Endothelial cell of umbilical vein (primary cell): ENCODE data around the gene OR6C76. TPM values are rescaled to one million over a fixed set of nuclear protein-coding genes. Genes with fewer than 3 reads are reported as not detected.
"Not testable (repeated sequence)": the region's sequence is repeated elsewhere in the genome, so short reads cannot be mapped to it uniquely, and the experiment has no call there.

ENCODE experiments used
- BruUV-seq: library from RNA; stranded (reverse); fragments of 400-500 nt; replicated peaks from 2 replicates; lab custom pipeline; 2021; lab: Mats Ljungman, UMichigan
- CTCF ChIA-PET: fragments of 300-600, 350-600 bp; sonication (Branson Sonifier 250); formaldehyde crosslinking; loops from one replicate; lab custom pipeline; 2021; ENCODE audit warnings: antibody characterized with exemption, inconsistent platforms; lab: Charles Lee
- POLR2A ChIA-PET: fragments of 300-600, 350-600 bp; sonication (Branson Sonifier 250); formaldehyde crosslinking; loops from one replicate; lab custom pipeline; 2021; ENCODE audit warnings: antibody characterized with exemption, inconsistent platforms; lab: Charles Lee
- DNase-seq: peaks from one replicate; pipeline ENCODE4 v3.0.0-alpha.2; 2011; ENCODE audit warnings: low read depth, low spot score
- FAIRE-seq: peaks from 2 replicates; lab custom pipeline; 2011; peaks lifted over from hg19 to GRCh38; lab: Jason Lieb, UNC
- H2AFZ ChIP-seq: 2 replicates; pipeline ENCODE4 v1.6.0; 2012; ENCODE audit warnings: low read depth, low read length, control low read depth, inconsistent platforms
- H3K27ac ChIP-seq: 2 replicates; pipeline ENCODE4 v1.5.1; 2011; ENCODE audit warnings: low read depth, mild to moderate bottlenecking, control low read depth, low read length, moderate library complexity; ENCODE audit not compliant: insufficient read depth
- H3K27me3 ChIP-seq, 2 experiments: 2 replicates each; pipeline versions ENCODE4 v1.6.0 to v1.6.1; 2011; ENCODE audit warnings: low read length in 2 of 2, mixed read lengths in 1 of 2; ENCODE audit not compliant: control insufficient read depth in 2 of 2, insufficient read depth in 2 of 2
- H3K36me3 ChIP-seq, 2 experiments: 2 replicates in 1 of 2; 3 replicates in 1 of 2; pipeline ENCODE4 v1.5.1; 2011; ENCODE audit warnings: low read length in 2 of 2, mild to moderate bottlenecking in 1 of 2, moderate library complexity in 1 of 2; ENCODE audit not compliant: control insufficient read depth in 2 of 2, insufficient read depth in 2 of 2; ENCODE audit errors: extremely low read depth in 1 of 2
- H3K4me1 ChIP-seq: 3 replicates; pipeline ENCODE4 v1.5.1; 2011; ENCODE audit warnings: mild to moderate bottlenecking, low read length; ENCODE audit not compliant: control insufficient read depth, insufficient read depth; ENCODE audit errors: extremely low read depth
- H3K4me2 ChIP-seq: 2 replicates; pipeline ENCODE4 v1.6.1; 2011; ENCODE audit warnings: low read length, control low read depth, mixed read lengths; ENCODE audit not compliant: insufficient read depth
- H3K4me3 ChIP-seq, 3 experiments: fragments of 200-600 bp in 1 of 3; sonication (generic), shearing (Covaris generic) in 1 of 3; replicated peaks in 1 of 3; 2 replicates each; pipeline ENCODE4 v1.5.1; 2011 to 2016; ENCODE audit warnings: control low read depth in 3 of 3, low read length in 3 of 3, mild to moderate bottlenecking in 2 of 3, inconsistent platforms in 1 of 3, low read depth in 1 of 3, moderate library complexity in 1 of 3; ENCODE audit not compliant: insufficient read depth in 1 of 3
- H3K79me2 ChIP-seq: 2 replicates; pipeline ENCODE4 v1.6.0; 2012; ENCODE audit warnings: low read length, inconsistent platforms; ENCODE audit not compliant: control insufficient read depth, insufficient read depth
- H3K9ac ChIP-seq: replicated peaks from 2 replicates; pipeline ENCODE3; 2011; ENCODE audit warnings: low read length, control low read depth; ENCODE audit not compliant: insufficient read depth; ENCODE audit errors: extremely low read depth
- H3K9me1 ChIP-seq: replicated peaks from 3 replicates; pipeline ENCODE4 v1.6.0; 2011; ENCODE audit warnings: mild to moderate bottlenecking, low read length; ENCODE audit not compliant: control insufficient read depth, insufficient read depth; ENCODE audit errors: extremely low read depth
- H3K9me3 ChIP-seq: replicated peaks from 2 replicates; pipeline ENCODE4 v1.5.1; 2012; ENCODE audit warnings: low read length, inconsistent platforms; ENCODE audit not compliant: control insufficient read depth, insufficient read depth
- H4K20me1 ChIP-seq: replicated peaks from 2 replicates; pipeline ENCODE3; 2011; ENCODE audit warnings: mild to moderate bottlenecking, low read length; ENCODE audit not compliant: control insufficient read depth, insufficient read depth; ENCODE audit errors: extremely low read depth
- dilution Hi-C: fragments of 300-500 bp; cut with MboI; formaldehyde crosslinking; loops from one replicate; pipeline ENCODE4 v1.15.0; 2019; ENCODE audit warnings: low sequenced_read_pairs; ENCODE audit not compliant: extremely low pct_ligation_motif_present
- intact Hi-C: fragments of 100-400 bp; cut with micrococcal nuclease; formaldehyde crosslinking; loops from one replicate; pipeline ENCODE4 v1.10.0; 2022
- polyA plus RNA-seq, 4 experiments: library from polyadenylated mRNA; depleted of rRNA in 3 of 4; stranded (reverse) in 3 of 4; unstranded in 1 of 4; fragments of >200 nt; gene quantifications; 2 replicates each; pipeline versions ENCODE4 v1.2.1 to v1.2.3, GENCODE V29; 2011 to 2012; ENCODE audit warnings: missing spikeins in 1 of 4
- total RNA-seq: library from RNA; stranded (reverse); gene quantifications from 2 replicates; pipeline ENCODE4 v1.2.3, GENCODE V29; 2021

OR6C76 gene
- total and polyA plus RNA-seq, 2 donors (not counting 3 experiments of a cell fraction or from before 2014, with no cell fraction given) = not detected

DNA sequence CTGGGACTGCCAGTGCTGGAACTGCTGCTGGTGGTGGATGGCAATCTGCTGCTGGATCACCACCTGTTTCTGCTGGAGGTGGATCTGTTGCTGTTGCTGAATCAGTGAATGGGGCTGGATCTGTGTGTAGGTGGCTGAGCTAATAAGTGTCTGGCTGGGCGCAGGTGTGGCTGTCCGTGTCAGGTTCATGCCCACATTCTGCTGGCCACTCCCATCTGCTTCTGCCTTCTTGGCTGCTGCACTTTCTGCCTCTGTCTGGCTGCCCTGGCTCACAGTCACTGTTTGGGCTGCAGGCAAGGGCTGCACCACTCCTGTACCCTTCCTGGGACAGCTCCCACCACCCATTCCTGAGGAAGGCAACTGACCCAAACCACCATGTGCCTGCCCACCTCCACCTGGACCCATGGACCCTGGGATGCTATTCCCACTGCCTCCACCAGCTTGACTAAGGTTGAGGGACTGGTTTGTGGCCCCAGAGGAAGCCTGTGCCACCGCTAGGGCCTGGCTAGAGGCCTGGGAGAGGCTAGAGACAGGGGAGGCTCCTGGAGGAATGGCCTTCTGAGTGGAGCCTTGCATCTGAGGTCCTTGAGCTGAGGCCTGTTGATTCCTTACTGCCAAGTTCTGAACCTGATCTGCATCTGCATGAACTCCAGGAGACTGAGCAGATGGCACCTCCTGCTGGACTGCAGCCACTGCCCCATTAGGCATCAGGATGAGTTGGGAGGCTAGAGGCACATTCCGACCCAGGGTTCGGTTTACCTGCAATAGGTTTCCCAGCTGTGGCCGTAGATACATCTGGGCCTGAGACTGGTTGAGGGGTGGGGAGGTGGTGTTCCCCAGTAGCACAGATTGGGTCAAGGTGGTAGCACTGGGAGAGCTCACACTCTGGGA lies 12.3 kb upstream of the OR6C76 start:
- POLR2A ChIA-PET, H3K4me1 ChIP-seq, H3K9me3 ChIP-seq, dilution Hi-C loops, H2AFZ ChIP-seq, H3K27me3 ChIP-seq, intact Hi-C loops, H3K27ac ChIP-seq, H3K4me3 ChIP-seq, H3K9me1 ChIP-seq, H4K20me1 ChIP-seq, H3K36me3 ChIP-seq, H3K79me2 ChIP-seq, CTCF ChIA-PET, H3K4me2 ChIP-seq, DNase-seq, BruUV-seq, H3K9ac ChIP-seq: not testable (repeated sequence)
- peak; percentile 33 for FAIRE-seq

DNA sequence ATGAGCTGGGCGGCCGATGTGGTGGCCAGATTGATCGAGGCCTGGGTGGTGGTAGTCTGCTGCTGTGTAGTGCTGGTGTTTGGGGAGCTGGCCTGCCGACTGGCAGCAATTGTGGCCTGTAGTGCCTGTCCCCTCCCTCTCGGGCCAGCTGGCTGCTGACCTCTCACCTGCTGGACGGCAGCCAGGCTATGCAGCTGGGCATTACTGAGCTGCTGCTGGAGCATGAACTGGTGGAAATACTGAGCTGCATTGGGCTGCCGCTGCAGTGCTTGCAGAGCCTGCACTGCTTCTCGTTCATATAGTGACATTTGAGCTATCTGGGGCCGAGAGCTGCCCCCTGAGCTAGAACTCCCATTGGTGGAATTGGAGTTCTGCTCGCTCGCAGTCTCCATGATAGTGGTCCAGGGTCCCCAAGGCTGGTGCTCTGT lies 11.6 kb upstream of the OR6C76 start:
- H3K4me3 ChIP-seq, H3K9me1 ChIP-seq, intact Hi-C loops, BruUV-seq, H3K79me2 ChIP-seq, H3K36me3 ChIP-seq, CTCF ChIA-PET, H3K4me2 ChIP-seq, POLR2A ChIA-PET, H3K27ac ChIP-seq, H3K9me3 ChIP-seq, H3K4me1 ChIP-seq, H3K9ac ChIP-seq, dilution Hi-C loops, H2AFZ ChIP-seq, H4K20me1 ChIP-seq, H3K27me3 ChIP-seq: not testable (repeated sequence)
- DNase-seq (peak; percentile 3), FAIRE-seq (peak; percentile 26)

DNA sequence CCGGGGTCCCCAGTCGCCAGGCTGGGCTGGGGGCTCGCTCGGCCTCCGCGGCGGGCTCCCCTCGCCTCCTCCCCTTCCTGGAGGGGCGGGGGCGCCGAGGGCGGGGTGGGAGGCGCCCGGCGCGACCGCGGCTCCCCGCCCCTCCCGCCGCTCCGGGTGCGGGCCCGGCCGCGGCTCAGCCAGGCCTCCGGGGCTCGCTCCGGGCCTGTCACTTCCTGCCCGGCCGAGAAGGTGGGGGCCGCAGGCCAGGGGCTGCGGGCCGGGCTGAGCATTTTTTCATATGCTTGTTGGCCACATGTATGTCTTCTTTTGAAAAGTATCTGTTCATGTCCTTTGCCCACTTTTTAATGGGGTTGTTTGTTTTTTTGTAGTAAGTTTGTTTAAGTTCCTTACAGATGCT lies 11.2 kb upstream of the OR6C76 start:
- H4K20me1 ChIP-seq, dilution Hi-C loops, POLR2A ChIA-PET, intact Hi-C loops, H3K4me3 ChIP-seq, H3K4me2 ChIP-seq, FAIRE-seq, H3K4me1 ChIP-seq, BruUV-seq, H3K9ac ChIP-seq, H2AFZ ChIP-seq, H3K27me3 ChIP-seq, CTCF ChIA-PET, H3K9me1 ChIP-seq, H3K36me3 ChIP-seq, DNase-seq, H3K79me2 ChIP-seq, H3K9me3 ChIP-seq, H3K27ac ChIP-seq: not testable (repeated sequence)
